HepG2 (cell line): Measurements from ENCODE around the gene NSMCE1. TPM values are rescaled to one million over a fixed set of nuclear protein-coding genes. Genes with fewer than 3 reads are reported as not detected.

Experiments
- ATAC-seq: fragments of 200-7000 bp; cut with Tn5 transposase; 3 replicates; pipeline ENCODE4 v1.9.1; 2020; ENCODE audit warnings: mild to moderate bottlenecking, moderate library complexity
- BruUV-seq: library from RNA; stranded (reverse); fragments of 400-500 nt; replicated peaks from 2 replicates; lab custom pipeline; 2021; lab: Mats Ljungman, UMichigan
- CTCF ChIA-PET: fragments of 300-600 bp; formaldehyde crosslinking; extraction: SDS; loops from one replicate; lab custom pipeline; 2021; ENCODE audit warnings: low total read pairs, inconsistent platforms, low intra/inter-chr PET ratio; lab: Yijun Ruan, JAX
- POLR2A ChIA-PET: fragments of 350-600 bp; sonication (Branson Sonifier 250); formaldehyde crosslinking; loops from one replicate; lab custom pipeline; 2020; ENCODE audit warnings: antibody characterized with exemption, inconsistent platforms; lab: Yijun Ruan, JAX
- DNase-seq: peaks from one replicate; pipeline ENCODE4 v3.0.0-alpha.2; 2015; ENCODE audit warnings: low spot score
- FAIRE-seq: peaks from 3 replicates; lab custom pipeline; 2011; peaks lifted over from hg19 to GRCh38; lab: Jason Lieb, UNC
- H2AFZ ChIP-seq: one replicate; pipeline ENCODE4 v1.6.1; 2011; ENCODE audit warnings: low read length, inconsistent platforms
- H3K27ac ChIP-seq: fragments of 300-600 bp; 3 replicates; pipeline ENCODE4 v1.8.0; 2011; ENCODE audit warnings: mixed run types, mild to moderate bottlenecking, mixed read lengths, low read length, inconsistent platforms; ENCODE audit not compliant: insufficient read depth; ENCODE audit errors: extremely low read length
- H3K27me3 ChIP-seq, 2 experiments: fragments of 200-600 bp in 1 of 2; 2 replicates in 1 of 2; 3 replicates in 1 of 2; pipeline versions ENCODE4 v1.6.0 to v1.8.0; 2011; ENCODE audit warnings: low read length in 2 of 2, mild to moderate bottlenecking in 2 of 2, moderate library complexity in 2 of 2, inconsistent platforms in 1 of 2; ENCODE audit not compliant: insufficient read depth in 2 of 2, control insufficient read depth in 1 of 2
- H3K36me3 ChIP-seq, 2 experiments: fragments of 200-600 bp in 1 of 2; replicated peaks in 1 of 2; 2 replicates in 1 of 2; 3 replicates in 1 of 2; pipeline versions ENCODE4 v1.5.1 to v1.8.0; 2011; ENCODE audit warnings: low read length in 2 of 2, inconsistent platforms in 1 of 2; ENCODE audit not compliant: insufficient read depth in 2 of 2, control insufficient read depth in 1 of 2
- H3K4me1 ChIP-seq: 2 replicates; pipeline ENCODE4 v1.5.1; 2012; ENCODE audit warnings: low read length, inconsistent platforms; ENCODE audit not compliant: insufficient read depth
- H3K4me2 ChIP-seq: 2 replicates; pipeline ENCODE4 v1.6.0; 2011; ENCODE audit warnings: low read depth, low read length, inconsistent platforms
- H3K4me3 ChIP-seq, 3 experiments: fragments of 200-600 bp in 1 of 3; sonication (generic), shearing (Covaris generic) in 1 of 3; replicated peaks in 1 of 3; 2 replicates each; pipeline ENCODE4 v1.5.1; 2011 to 2016; ENCODE audit warnings: low read length in 3 of 3, inconsistent platforms in 2 of 3, low read depth in 2 of 3, mild to moderate bottlenecking in 2 of 3, control low read depth in 1 of 3, mixed read lengths in 1 of 3; ENCODE audit not compliant: insufficient read depth in 1 of 3
- H3K79me2 ChIP-seq: one replicate; pipeline ENCODE4 v1.6.1; 2011; ENCODE audit warnings: low read length, inconsistent platforms; ENCODE audit not compliant: insufficient read depth
- H3K9ac ChIP-seq: 2 replicates; pipeline ENCODE4 v1.6.0; 2011; ENCODE audit warnings: mild to moderate bottlenecking, low read depth, low read length, inconsistent platforms; ENCODE audit not compliant: insufficient read depth
- H3K9me3 ChIP-seq: 2 replicates; pipeline ENCODE4 v1.5.1; 2012; ENCODE audit warnings: mild to moderate bottlenecking, low read length
- H4K20me1 ChIP-seq: 2 replicates; pipeline ENCODE4 v1.6.0; 2011; ENCODE audit warnings: inconsistent platforms, mild to moderate bottlenecking, low read length, moderate library complexity; ENCODE audit not compliant: insufficient read depth
- ZNF30 ChIP-seq: sonication (generic); formaldehyde crosslinking; IDR thresholded peaks from 2 replicates; pipeline ENCODE4 v1.5.0; 2020; ENCODE audit warnings: mild to moderate bottlenecking, missing genetic modification reagents
- WGBS: methylation state at CpG from one replicate; pipeline ENCODE4 v1.1.6; 2017; ENCODE audit warnings: low lambda C conversion rate; 5-methylcytosine and 5-hydroxymethylcytosine counted together
- in situ Hi-C: cut with HindIII; loops from 2 replicates; pipeline ENCODE4 v1.10.0; 2017; ENCODE audit warnings: low pct_unique_long_range_greater_than_20kb; ENCODE audit not compliant: extremely low pct_ligation_motif_present
- intact Hi-C: fragments of 100-400 bp; cut with micrococcal nuclease; formaldehyde crosslinking; loops from one replicate; pipeline ENCODE4 v1.10.0; 2022; ENCODE audit not compliant: unreplicated experiment
- polyA plus RNA-seq, 8 experiments: library from polyadenylated mRNA; depleted of rRNA in 3 of 8; stranded (reverse) in 7 of 8; unstranded in 1 of 8; fragments of >200 nt; fragmentation: Illumina TruSeq in 4 of 8; extraction: Trizol in 4 of 8; gene quantifications; 2 replicates each; pipeline versions ENCODE4 v1.2.1 to v1.2.3, GENCODE V29; 2011 to 2016; ENCODE audit warnings: low read depth in 4 of 8, missing spikeins in 1 of 8, mixed read lengths in 1 of 8; ENCODE audit not compliant: insufficient read depth in 1 of 8
- total RNA-seq, 5 experiments: library from RNA; depleted of rRNA; stranded (reverse); fragments of >200 nt; fragmentation: Illumina TruSeq; extraction: Trizol; gene quantifications; 2 replicates each; pipeline ENCODE4 v1.2.3, GENCODE V29; 2016; ENCODE audit warnings: low read depth in 1 of 5
- TF ChIP-seq, protein P1 (sequence below): sonication (generic); formaldehyde crosslinking; IDR thresholded peaks from 2 replicates; pipeline ENCODE4 v1.5.1; 2020; ENCODE audit warnings: mild to moderate bottlenecking, missing genetic modification reagents, moderate library complexity

Gene NSMCE1
- total and polyA plus RNA-seq, 2 of the 13 experiments (the other 11 are each of a cell fraction or from before 2014, with no cell fraction given): 42.7 to 52.9 TPM

DNA sequence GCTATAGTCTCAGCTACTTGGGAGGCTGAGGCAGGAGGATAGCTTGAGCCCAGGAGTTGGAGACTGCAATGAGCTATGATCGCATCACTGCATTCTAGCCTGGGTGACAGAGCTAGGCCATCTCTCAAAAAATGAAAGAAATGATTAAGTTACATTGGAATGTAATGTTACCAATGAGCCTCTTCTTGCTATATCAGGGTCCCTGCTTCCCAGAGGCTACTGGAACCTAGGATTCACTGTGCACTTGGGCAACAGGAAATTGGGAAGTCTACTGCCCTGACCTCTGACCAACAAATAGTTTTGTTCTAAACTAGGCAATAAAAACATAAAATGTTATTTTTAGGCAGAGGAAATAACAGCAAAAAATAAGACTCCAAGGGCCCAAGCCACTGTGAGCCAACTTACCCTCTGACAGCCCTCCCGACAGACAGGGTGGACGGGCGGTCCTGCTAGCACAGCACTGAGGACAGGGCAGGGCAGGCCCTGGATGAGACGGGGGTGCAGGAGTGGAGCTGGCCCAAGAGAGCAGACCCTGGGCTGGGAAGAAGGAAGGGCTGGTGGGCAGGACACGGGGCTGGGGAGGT, 27.5 kb downstream of the NSMCE1 start:
- no peak overlapping the region for H3K4me2 ChIP-seq

More for the DNA sequence above, 27.5 kb downstream of the NSMCE1 start:
- Histone ChIP-seq H2AFZ (no peak overlapping the region), H4K20me1 (no peaks in the 10 kb centered on the region), H3K9me3 (no peaks in the 10 kb centered on the region), H3K9ac (no peak overlapping the region), H3K27me3 (no peaks in the 10 kb centered on the region), H3K27ac (no peak overlapping the region), H3K36me3 (peaks cover 1 to 16% of the 10 kb centered on the region in 2 experiments), H3K79me2 (peaks cover 4% of the 10 kb centered on the region), H3K4me1 (peaks cover 21% of the 10 kb centered on the region), H3K4me3 (no peak overlapping the region)
- TF ChIP-seq, protein P1, sequence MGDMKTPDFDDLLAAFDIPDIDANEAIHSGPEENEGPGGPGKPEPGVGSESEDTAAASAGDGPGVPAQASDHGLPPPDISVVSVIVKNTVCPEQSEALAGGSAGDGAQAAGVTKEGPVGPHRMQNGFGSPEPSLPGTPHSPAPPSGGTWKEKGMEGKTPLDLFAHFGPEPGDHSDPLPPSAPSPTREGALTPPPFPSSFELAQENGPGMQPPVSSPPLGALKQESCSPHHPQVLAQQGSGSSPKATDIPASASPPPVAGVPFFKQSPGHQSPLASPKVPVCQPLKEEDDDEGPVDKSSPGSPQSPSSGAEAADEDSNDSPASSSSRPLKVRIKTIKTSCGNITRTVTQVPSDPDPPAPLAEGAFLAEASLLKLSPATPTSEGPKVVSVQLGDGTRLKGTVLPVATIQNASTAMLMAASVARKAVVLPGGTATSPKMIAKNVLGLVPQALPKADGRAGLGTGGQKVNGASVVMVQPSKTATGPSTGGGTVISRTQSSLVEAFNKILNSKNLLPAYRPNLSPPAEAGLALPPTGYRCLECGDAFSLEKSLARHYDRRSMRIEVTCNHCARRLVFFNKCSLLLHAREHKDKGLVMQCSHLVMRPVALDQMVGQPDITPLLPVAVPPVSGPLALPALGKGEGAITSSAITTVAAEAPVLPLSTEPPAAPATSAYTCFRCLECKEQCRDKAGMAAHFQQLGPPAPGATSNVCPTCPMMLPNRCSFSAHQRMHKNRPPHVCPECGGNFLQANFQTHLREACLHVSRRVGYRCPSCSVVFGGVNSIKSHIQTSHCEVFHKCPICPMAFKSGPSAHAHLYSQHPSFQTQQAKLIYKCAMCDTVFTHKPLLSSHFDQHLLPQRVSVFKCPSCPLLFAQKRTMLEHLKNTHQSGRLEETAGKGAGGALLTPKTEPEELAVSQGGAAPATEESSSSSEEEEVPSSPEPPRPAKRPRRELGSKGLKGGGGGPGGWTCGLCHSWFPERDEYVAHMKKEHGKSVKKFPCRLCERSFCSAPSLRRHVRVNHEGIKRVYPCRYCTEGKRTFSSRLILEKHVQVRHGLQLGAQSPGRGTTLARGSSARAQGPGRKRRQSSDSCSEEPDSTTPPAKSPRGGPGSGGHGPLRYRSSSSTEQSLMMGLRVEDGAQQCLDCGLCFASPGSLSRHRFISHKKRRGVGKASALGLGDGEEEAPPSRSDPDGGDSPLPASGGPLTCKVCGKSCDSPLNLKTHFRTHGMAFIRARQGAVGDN: peak; percentile 23; the same call in 1 of the 2 replicates
- TF ChIP-seq ZNF30 (CRISPR knock-in tag): no peak
- no TSS peak for BruUV-seq
- no peak for DNase-seq
- ChIA-PET POLR2A (no interaction called here), CTCF (no interaction called here)
- no peak for FAIRE-seq
- intact Hi-C loops (no loop called here), in situ Hi-C loops (no loop called here)
- WGBS: 99% methylated on average over 6 of the region's 6 CpGs
- ATAC-seq: no peak
